SW 1271 (cell line): Measurements from ENCODE around the gene SNRK.

Source experiments
- DNase-seq, 2 experiments: peaks; one replicate each; lab custom pipeline; 2025; lab: John Stamatoyannopoulos, UW

The SNRK gene

GRCh38 chr3:43309372-43310305 is 23.3 kb downstream of the SNRK start:
- DNase-seq: no peak

GRCh38 chr3:43316783-43317460 is 30.6 kb downstream of the SNRK start:
- no peak for DNase-seq

DNA sequence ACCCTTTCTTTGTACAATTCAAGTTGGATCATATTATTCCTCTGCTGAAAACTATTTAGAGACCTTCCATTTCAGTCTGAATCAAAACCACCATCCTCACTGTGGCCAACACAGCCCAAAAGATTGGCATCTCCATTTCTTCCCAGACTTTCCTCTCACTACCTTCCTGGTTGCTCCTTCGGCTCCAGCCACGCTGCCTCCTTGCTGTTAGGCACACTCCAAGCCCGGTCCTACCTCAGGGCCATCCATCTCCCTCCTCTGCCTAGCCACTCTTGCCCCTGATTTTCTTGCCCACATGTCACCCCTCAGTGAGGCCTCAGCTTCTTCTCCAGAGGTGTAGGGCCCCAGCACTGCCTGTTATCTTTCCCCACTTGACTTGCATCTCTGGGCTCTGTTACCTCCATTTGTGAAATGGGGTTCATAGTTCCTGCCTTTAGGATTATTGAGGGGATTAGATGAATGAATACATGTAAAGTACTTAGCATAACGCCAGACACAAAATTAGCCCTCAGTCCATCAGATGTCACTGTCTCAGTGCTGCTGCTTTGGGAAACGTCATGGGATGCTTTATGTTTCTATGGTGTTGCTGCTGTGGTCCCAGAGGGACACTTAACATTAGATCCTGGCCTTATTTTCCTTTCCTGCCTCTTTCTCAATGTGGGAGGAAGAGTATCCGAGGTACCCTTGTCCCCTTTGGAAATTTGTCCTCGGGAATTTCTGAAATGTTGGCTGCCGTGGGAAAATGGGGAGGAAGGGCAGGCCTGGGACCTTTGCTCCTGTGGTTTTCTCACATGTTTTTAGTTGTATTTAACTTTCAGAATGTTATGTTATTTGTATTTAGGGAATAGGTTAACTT is 31.3 kb downstream of the SNRK start:
- DNase-seq: no peak

DNA sequence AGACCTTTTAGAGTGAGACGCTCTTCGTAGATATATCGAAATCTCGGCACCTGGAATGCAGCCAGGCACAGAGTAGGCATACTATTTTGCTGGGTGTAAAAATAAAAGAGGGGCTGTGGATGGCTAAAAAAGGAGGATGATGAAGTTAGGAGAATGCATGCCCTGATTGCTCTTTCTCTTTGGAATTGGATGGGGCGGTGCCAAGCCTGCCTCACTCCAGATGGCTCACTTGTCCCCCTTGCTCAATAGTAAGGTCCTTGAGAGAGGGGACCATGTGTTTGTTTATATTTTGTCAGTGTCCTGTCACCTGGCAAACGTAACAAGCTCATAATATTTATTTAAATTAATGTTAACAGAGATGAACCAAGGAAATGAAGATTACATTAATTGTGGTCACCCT is 33.0 kb downstream of the SNRK start:
- no peak for DNase-seq

- no peak for DNase-seq
These were observed 33.5 kb downstream of the SNRK start for GRCh38 chr3:43319794-43320193.

DNA sequence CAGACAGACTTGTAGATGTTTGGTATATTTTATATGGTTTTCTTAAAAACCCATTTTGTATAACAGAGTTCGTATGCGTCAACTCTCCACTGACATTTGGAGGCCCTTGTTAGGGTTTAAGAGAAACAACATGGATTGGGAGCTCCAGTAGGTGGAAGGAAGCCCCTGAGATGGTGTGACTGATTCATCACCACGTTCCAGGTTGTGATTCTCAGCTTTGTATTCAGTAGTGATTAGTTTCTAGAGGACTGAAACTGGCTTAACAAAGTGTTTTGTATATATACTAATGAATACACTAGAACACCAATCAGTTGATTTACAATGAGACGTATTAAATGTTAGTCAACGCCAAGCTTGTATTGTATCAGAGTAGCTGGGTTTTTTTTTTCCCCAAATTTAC is 33.9 kb downstream of the SNRK start:
- no peak for DNase-seq

- DNase-seq: no peak
These were observed 37.2 kb downstream of the SNRK start for GRCh38 chr3:43323541-43323940.

- no peak for DNase-seq
These were observed 40.7 kb downstream of the SNRK start for GRCh38 chr3:43326891-43327581.

DNA sequence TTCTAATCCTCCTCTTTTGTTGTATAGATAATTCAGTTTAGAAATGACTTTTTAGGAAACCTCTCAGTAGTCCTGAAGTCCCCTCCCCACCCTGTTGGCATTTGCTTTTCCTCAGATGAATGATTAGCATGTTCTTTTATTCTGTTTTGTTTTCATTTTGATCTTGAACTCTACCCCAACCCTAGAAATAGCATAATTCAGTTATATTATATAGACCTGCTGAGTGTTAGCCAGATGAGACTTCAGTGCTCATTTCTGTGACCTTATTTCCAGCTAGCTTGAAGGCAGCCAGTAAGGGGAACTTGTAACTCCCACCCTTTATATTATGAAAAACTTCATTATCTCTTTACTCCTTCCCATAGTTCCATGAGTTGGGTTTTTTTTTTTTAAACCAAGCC is 41.2 kb downstream of the SNRK start:
- no peak for DNase-seq

DNA sequence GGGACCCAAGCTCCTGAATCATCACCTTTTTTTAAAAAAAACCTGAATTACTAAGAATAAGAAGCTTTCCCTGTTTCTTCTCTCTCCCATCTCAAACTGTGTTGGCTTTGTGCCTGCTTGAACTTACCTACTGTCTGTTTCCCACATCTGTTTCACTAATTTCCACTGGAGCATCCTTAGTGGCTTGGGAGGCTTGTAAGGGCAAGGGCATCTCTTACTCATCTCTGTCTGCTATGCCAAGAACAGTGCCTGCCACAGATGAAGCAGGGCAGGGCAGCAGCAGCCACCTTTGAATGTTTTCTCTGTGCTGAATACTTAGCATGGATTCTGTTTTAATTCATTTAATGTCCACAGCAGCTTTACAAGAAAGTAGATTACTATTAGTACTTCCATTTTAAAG is 42.3 kb downstream of the SNRK start:
- no peak for DNase-seq

- no peak for DNase-seq
These were observed 44.6 kb downstream of the SNRK start for GRCh38 chr3:43330981-43331380.

DNA sequence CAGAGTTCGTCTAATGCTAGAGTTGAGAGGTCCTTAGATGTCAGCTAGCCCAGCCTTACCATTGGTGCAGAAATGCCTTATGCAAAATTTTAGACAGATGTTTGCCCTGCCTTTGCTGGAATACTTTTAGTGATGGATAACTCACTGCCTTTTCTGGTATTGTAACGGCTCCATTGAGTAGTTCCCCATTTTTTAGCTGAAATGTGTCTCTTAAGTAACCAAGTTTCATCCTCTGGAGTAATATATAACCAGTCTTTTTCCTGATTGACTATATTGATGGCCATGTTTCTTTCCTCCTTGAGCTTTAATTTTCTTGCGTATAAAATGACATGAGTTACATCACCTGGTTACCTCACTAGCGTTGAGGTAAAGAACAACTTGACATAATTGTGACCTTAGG is 45.0 kb downstream of the SNRK start:
- no peak for DNase-seq

GRCh38 chr3:43334976-43335375 is 48.6 kb downstream of the SNRK start:
- DNase-seq: no peak

DNA sequence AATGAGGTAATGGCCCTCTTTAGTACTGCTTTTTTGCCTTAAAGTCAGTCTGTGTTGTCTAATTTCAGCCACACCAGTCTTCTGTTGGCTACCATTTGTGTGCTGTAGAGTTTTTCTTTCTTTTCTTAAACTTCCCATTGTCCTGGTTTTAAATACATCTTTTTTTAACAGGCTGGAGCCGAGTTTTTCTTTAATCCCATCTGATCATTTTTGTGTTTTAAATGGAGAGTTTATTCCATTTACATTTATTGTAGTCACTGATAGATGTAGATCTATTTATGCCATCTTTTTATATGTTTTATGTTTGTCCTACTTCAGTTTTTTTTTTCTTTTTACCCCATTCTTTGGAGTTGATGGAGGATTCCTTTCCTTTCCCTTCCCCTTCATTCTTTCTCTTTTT is 49.5 kb downstream of the SNRK start:
- no peak for DNase-seq

- DNase-seq: no peak
These were observed 52.0 kb downstream of the SNRK start for GRCh38 chr3:43338295-43338694.

DNA sequence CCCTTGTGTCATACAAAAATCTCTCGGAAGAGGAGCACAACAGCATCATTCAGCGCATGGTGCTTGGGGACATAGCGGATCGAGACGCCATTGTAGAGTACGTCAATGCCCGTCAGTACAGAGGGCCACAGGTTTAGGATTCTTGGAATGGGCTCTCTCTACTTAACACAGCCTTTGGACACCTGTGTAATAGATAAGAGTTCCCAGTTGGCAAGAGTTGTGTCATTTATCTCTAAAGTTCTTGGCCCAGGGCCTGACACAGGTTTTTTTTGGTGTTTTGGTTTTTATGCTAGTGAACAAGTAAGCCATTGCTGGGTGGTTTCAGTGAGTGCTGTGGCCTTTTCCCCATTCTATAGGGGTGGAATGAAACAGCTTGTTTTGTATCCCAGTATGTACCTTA is 54.1 kb downstream of the SNRK start:
- DNase-seq: no peak

DNA sequence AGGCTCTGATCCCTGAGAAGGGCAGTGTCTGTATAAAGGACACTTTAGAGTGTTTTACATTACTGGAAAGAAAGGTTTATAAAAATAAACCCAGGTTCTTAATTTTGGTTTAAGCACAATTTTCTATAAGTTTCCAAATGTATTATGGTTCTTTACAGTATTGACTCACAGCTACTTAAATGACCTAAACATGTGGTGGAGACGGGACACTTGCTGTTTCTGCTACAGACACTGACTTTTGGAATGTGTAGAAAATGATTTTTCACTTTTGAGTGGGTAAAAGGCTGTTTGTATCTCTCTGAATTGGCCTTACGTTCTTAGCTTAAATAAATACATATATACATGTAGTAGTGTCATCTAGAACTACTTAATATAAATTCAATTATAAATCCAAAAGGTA is 55.4 kb downstream of the SNRK start:
- no peak for DNase-seq

- DNase-seq: no peak
These were observed 56.8 kb downstream of the SNRK start for GRCh38 chr3:43343185-43343584.

- no peak for DNase-seq
These were observed 57.5 kb downstream of the SNRK start for GRCh38 chr3:43343815-43344214.

- no peak for DNase-seq
These were observed 58.2 kb downstream of the SNRK start for GRCh38 chr3:43344520-43344919.

DNA sequence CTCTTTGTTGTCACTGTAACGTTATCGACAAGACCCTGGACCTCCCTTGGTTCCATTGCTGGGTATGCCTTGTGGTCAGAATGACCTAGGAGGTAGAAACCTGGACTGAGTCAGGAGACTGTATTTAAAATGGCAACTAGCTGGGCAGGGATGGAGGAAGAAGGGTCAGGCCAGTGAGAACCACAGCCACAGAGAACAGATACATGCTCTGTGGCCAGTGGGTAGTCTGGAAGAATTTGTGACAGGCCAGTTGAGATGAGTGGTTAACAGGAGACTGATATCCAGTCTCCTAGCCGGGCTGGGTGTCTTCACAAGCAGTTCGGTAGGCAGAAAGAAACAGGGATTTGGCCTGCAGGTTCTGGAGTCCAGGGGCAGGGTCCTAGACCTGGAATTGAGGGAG is 58.9 kb downstream of the SNRK start:
- no peak for DNase-seq

GRCh38 chr3:43345877-43346276 is 59.5 kb downstream of the SNRK start:
- no peak for DNase-seq
